NOMO-1 (cell line): ENCODE measurements around the gene GDPGP1.
"Not testable (repeated sequence)": the region's sequence is repeated elsewhere in the genome, so short reads cannot be mapped to it uniquely, and the experiment has no call there.

Experiments used
- DNase-seq, 2 experiments: peaks; one replicate each; lab custom pipeline; 2025; ENCODE audit not compliant: unreplicated experiment in 2 of 2; lab: John Stamatoyannopoulos, UW

Gene GDPGP1

GRCh38 chr15:90259524-90259923 lies 25.5 kb downstream of the GDPGP1 start:
- DNase-seq: no peak

- not testable (repeated sequence) for DNase-seq
Measured at GRCh38 chr15:90260731-90261130, 26.7 kb downstream of the GDPGP1 start.

DNA sequence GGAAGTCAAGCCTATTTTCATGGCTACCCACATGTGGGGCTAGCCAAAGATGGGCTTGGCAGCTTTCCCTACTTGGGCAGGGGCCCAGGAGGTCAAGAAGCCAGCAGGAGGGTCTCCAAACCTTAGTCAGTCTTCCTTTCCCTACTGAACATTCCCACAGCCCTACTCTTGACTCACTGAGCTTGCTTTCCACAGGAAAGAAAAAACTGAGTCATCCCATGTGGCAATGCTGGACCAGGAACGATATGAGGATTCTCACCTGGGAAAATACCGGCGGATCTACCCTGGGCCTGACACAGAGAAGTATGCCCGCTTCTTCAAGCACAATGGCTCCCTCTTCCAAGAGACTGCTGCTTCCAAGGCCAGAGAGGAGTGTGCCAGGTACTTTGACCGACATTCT lies 27.8 kb downstream of the GDPGP1 start:
- DNase-seq: no peak

GRCh38 chr15:90262426-90262825 lies 28.4 kb downstream of the GDPGP1 start:
- no peak for DNase-seq

DNA sequence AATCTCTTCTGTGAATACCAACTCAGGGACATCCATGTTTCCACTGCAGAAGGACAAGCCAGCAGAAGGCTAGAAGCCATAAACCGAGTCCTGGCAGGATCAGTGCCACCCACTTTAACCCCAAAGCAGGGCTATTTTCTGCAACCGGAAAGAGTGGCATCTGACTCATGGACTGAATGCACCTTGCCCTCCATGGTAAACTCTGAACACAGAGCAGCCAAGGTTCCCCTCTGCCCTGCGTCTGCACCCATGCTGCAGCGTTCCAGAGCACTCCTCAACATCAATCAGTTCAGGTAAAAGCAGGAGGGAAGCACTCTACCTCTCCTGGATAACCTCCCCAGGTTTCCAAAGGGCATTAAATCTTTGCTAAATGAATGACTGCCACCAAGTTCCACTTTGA lies 30.7 kb downstream of the GDPGP1 start:
- peak; percentile 24 to 32 for DNase-seq

- peak; percentile 87 to 89 for DNase-seq
Measured at GRCh38 chr15:90265271-90266060, 31.5 kb downstream of the GDPGP1 start, which contains the start of gene NGRN. NGRN (plus strand) TSS chr15:90265672; CDS start chr15:90265713, 41 bp downstream.

- peak in 1 of 2 experiments; percentile 18 for DNase-seq
Measured at GRCh38 chr15:90266061-90266431, 32.0 kb downstream of the GDPGP1 start.

GRCh38 chr15:90266485-90266884 lies 32.5 kb downstream of the GDPGP1 start:
- DNase-seq: peak in 1 of 2 experiments; percentile 8

GRCh38 chr15:90268415-90268814 lies 34.4 kb downstream of the GDPGP1 start:
- DNase-seq: no peak

DNA sequence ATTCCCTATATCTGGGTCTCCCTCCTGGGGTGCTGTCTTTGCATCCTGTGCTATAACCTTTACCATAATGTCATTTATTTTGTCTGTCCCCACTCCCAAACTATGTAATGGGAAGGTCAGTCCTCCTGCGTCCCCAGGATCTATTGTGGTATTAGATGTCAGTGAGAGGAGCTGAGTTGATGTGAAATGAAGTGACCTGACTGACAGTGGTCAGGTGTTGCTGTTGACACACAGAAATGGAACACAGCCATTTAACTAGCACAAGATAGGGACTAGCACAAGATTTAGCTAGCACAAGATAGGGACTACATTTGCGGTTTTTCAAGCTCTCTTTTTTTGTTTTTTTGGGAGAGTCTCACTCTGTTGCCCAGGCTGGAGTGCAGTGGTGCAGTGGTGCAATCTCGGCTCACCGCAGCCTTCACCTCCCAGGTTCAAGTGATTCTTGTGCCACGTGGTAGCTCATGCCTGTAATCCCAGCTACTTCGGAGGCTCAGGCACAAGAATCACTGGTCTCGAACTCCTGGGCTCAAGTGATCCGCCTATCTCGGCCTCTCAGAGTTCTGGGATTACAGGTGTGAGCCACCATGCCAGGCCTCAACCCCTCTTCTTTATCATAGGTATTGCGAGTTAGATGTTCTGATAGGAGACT lies 36.6 kb downstream of the GDPGP1 start:
- no peak for DNase-seq

DNA sequence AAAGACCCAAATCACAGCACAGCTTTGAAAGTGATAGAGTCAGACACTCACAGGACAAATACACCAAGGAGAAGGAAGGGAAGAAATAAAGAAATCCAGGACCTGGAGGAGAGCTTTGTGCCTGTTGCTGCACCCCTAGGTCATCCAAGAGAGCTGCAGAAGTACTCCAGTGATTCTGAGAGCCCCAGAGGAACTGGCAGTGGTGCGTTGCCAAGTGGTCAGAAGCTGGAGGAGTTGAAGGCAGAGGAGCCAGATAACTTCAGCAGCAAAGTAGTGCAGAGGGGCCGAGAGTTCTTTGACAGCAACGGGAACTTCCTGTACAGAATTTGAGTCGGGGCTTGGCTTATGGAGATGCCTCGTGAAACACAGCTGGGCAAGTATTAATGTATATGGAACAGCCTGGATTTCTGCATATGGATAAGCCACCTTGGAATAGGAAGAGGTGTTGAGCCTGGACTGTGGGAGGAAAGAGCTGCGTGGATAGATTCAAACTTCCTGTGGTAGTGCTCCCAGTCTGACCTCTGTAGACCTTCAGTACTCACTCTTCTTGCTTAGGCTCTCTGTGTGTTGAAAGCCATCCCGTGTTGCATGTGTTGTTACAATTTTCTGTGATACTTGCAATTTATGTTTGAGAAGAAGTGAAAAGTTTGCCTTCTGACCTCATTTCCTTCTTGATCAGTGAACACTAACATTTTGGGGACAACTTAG lies 37.6 kb downstream of the GDPGP1 start:
- no peak for DNase-seq

DNA sequence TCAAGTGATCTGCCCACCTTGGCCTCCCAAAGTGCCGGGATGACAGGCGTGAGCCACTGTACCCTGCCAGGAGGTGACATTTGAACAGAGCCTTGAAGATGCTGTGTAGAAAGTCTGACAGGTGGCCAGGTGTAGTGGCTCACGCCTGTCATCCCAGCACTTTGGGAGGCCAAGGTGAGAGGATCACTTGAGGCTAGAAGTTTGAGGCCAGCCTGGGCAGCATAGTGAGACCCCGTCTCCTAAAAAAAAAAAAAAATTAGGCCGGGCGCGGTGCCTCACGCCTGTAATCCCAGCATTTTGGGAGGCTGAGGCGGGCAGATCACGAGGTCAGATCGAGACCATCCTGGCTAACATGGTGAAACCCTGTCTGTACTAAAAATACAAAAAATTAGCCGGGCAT lies 44.5 kb downstream of the GDPGP1 start:
- not testable (repeated sequence) for DNase-seq

DNA sequence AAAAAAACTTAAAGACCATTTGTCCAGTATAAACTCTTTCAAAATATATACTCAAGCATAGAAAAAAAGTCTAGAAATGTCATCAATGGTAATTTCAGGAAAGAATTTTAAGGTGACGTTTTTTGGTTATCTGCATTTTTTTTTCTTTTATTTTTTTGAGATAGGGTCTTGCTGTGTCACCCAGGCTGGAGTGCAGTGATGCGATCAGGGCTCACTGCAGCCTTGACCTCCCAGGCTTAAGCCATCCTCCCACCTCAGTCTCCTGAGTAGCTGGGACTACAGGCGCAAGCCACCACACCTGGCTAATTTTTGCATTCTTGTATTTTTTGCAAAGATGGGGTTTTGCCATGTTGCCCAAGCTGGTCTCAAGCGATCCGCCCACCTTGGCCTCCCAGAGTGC lies 46.7 kb downstream of the GDPGP1 start:
- not testable (repeated sequence) for DNase-seq

DNA sequence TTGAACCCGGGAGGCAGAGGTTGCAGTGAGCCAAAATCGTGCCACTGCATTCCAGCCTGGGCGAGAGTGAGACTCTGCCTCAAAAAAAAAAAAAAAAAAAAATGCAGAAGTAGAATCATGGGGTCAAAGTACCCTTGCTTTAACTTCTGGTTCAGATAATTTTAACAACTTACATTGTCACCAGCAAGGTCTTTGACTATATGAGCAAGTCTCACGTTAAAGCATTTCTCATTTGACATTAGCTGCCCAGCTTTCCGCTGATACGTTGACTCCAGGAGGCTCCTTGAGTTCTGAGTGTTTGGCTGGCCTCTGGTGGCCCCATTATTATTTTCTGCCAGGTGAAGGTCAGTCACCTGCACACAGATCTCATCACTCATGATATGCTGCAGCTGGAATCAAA lies 47.6 kb downstream of the GDPGP1 start:
- peak in 1 of 2 experiments; percentile 46 for DNase-seq

GRCh38 chr15:90286678-90287077 lies 52.7 kb downstream of the GDPGP1 start:
- peak; percentile 28 to 50 for DNase-seq

DNA sequence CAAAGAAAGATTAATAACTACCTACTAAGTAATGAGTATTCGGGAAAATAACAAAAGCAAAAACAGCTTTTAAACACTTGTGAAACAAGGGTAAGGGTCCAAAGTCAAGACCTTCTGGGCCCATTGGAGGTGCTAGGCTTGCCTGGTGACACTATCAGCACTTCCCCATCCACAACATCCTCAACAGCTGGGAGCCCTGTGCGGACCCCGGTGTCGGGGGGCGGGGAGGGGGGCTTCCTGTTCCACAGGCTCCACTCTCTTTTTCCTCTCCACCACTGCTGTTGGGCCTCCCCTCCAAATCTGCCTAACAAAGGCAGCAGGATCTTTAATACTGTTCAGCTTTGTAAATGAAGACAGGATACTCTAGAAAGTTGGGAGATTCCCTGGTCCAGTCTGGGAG lies 53.1 kb downstream of the GDPGP1 start:
- no peak for DNase-seq

GRCh38 chr15:90287946-90288345 lies 53.9 kb downstream of the GDPGP1 start:
- no peak for DNase-seq

- peak in 1 of 2 experiments; percentile 23 for DNase-seq
Measured at GRCh38 chr15:90291679-90292356, 57.8 kb downstream of the GDPGP1 start.

DNA sequence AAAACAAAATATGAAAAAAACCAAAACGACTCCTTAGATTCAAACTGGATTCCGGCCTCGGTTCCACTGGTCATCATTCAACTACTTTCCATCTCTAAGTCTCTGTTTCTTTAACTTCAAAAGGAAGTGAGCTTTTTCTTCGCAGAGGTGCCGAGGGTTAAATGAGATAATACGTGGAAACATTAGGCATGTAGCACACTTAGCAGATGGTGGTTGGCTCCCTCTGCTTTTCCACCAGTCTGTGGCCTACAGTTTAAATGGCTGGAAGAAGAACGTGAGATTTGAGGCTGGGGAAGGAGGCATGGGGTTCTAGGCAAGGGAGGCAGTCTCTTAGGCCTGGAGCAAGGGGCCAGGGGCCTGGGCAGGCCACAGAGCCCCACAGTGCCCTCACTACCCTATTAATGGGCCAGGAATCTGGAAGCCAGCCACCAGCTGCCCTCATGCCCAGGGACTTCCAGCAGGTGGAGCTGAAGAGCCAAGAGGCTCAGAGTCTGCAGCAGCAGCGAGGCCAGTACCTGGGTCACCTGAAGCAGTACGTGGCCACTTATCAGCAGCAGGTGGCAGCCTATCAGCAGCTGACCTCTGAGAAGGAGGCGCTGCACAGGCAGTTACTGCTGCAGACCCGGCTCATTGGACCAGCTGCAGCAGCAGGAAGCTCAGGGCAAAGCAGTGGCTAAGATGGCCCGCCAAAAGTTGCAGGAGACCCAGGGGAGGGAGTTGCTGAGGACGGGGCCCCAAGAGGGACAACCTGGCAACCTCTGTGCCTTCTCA lies 59.2 kb downstream of the GDPGP1 start:
- peak in 1 of 2 experiments; percentile 41 for DNase-seq

DNA sequence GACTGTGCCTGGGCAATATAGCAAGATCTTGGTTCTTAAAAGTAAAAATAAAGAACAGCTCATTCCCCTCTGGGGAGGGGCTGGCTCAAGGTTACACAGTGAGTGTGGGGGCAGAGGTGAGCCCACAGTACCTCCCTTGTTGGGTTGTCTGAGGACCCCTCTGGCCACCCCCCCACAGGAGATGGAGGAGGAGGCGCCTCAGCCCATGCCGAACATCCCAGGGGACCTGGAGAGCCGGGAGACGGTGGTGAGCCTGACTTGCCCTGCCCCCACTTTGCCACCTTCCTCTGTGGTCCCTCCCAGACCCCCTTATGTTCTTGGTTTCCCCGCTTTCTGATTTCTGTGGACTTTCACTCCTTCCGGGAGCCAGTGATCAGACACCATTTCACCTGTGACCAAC lies 60.1 kb downstream of the GDPGP1 start:
- DNase-seq: no peak
